AG04449 (cell line): ENCODE data around the gene TEN1.

Source experiments
- CTCF ChIA-PET: fragments of 350-600 bp; formaldehyde crosslinking; extraction: SDS; loops from one replicate; lab custom pipeline; 2021; ENCODE audit warnings: antibody characterized with exemption; lab: Yijun Ruan, JAX
- POLR2A ChIA-PET: fragments of 400-600, 350-600 bp; formaldehyde crosslinking; extraction: SDS; loops from one replicate; lab custom pipeline; 2020; ENCODE audit warnings: antibody characterized with exemption, inconsistent platforms; lab: Yijun Ruan, JAX
- DNase-seq: peaks from one replicate; pipeline ENCODE4 v3.0.0-alpha.2; 2010; ENCODE audit warnings: low read depth, low spot score
- H3K4me3 ChIP-seq: 2 replicates; pipeline ENCODE4 v1.5.1; 2011; ENCODE audit warnings: low read depth, mild to moderate bottlenecking, control low read depth, low read length
- CTCF ChIP-seq: IDR thresholded peaks from one replicate; pipeline ENCODE4 v1.5.1; 2011; ENCODE audit warnings: mild to moderate bottlenecking, moderate library complexity, low read length, control low read depth, inconsistent platforms; ENCODE audit not compliant: insufficient read depth; ENCODE audit errors: missing control alignments

Gene TEN1

GRCh38 chr17:75981019-75981615, 2.1 kb downstream of the TEN1 start:
- ChIA-PET POLR2A (no interaction called here), CTCF (interaction anchor here (0.9 to 2.3 kb wide), 5 partner anchors 19 to 76 kb away, joined by 3 to 11 read pairs (median 5); partner anchors contain the start of gene CDK3)
- no peak for DNase-seq
- no peak for TF ChIP-seq CTCF
- H3K4me3 ChIP-seq, result no peak overlapping the region

GRCh38 chr17:75983501-75984181, 4.6 kb downstream of the TEN1 start:
- TF ChIP-seq CTCF, result no peak
- H3K4me3 ChIP-seq, result no peak overlapping the region
- ChIA-PET POLR2A (no interaction called here), CTCF (interaction anchor here (1.1 to 2.5 kb wide), 7 partner anchors 13 to 30 kb away, joined by 3 to 22 read pairs (median 8); partner anchors contain the start of gene CDK3)
- DNase-seq, result no peak

- ChIA-PET POLR2A (no interaction called here), CTCF (interaction anchor here (2.5 kb wide), 1 partner anchor 28 kb away, joined by 22 read pairs; no protein-coding TSS in a partner anchor)
- no peak for DNase-seq
- TF ChIP-seq CTCF, result no peak
- no peak overlapping the region for H3K4me3 ChIP-seq
These were observed 6.9 kb downstream of the TEN1 start for GRCh38 chr17:75985986-75986385.

GRCh38 chr17:75987041-75987440, 8.0 kb downstream of the TEN1 start:
- POLR2A ChIA-PET, result no interaction called here
- no peak overlapping the region for H3K4me3 ChIP-seq
- DNase-seq, result no peak
- CTCF ChIA-PET, result no interaction called here
- no peak for TF ChIP-seq CTCF

- ChIA-PET POLR2A (no interaction called here), CTCF (interaction anchor here (0.8 to 1.4 kb wide), 3 partner anchors 9 to 14 kb away, joined by 3 to 5 read pairs (median 5); partner anchors contain the start of gene CDK3)
- DNase-seq, result no peak
- H3K4me3 ChIP-seq, result no peak overlapping the region
- no peak for TF ChIP-seq CTCF
These were observed 12.4 kb downstream of the TEN1 start for GRCh38 chr17:75991396-75991795.

GRCh38 chr17:75994802-75995370, 15.8 kb downstream of the TEN1 start:
- ChIA-PET POLR2A (no interaction called here), CTCF (interaction anchor here (1.4 to 15.6 kb wide), 4 partner anchors 8 to 99 kb away, joined by 6 to 363 read pairs (median 10); partner anchors contain the start of gene TRIM65)
- H3K4me3 ChIP-seq, result no peak overlapping the region
- DNase-seq, result no peak
- no peak for TF ChIP-seq CTCF
